HuH-7 (cell line): ENCODE data around the gene CASP2.

Experiments
- DNase-seq: peaks from one replicate; pipeline ENCODE4 v3.0.0; 2011; ENCODE audit warnings: low spot score

CASP2 gene

DNA sequence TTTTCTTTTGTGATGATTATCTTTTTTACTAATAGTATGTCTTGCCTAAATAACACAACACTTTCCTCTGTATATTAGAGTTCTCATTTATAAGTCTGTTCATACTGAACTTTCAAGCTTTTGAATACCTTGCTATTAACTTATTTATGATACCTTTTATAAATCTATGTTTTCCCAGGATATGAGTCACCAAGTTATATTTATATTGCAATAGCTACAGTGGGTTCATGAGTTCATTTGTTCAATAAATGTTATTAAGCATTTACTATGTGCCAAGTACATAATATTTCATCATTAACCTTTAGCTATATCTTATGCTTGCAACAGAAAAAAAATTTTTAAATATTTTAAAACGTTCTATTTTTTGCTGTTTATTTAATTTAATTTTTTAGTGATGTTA lies 46.1 kb downstream of the CASP2 start:
- no peak for DNase-seq

- DNase-seq = no peak
These were observed 49.1 kb downstream of the CASP2 start for GRCh38 chr7:143337216-143337615.

DNA sequence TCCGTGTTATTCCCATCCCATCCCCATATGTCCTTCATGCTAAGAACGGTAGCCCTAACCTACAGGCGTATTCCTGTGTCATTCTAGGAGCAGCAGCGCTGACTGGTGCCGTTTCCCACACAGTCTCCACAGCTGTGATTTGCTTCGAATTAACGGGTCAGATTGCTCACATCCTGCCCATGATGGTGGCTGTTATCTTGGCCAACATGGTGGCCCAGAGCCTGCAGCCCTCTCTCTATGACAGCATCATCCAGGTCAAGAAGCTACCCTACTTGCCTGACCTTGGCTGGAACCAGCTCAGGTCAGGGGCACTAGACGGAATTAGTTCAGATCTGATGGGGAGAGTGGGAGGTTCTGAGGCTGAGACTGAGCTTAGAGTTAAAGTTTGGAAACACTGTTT lies 53.7 kb downstream of the CASP2 start:
- no peak for DNase-seq

- DNase-seq = no peak
These were observed 55.4 kb downstream of the CASP2 start for GRCh38 chr7:143343596-143343995.

DNA sequence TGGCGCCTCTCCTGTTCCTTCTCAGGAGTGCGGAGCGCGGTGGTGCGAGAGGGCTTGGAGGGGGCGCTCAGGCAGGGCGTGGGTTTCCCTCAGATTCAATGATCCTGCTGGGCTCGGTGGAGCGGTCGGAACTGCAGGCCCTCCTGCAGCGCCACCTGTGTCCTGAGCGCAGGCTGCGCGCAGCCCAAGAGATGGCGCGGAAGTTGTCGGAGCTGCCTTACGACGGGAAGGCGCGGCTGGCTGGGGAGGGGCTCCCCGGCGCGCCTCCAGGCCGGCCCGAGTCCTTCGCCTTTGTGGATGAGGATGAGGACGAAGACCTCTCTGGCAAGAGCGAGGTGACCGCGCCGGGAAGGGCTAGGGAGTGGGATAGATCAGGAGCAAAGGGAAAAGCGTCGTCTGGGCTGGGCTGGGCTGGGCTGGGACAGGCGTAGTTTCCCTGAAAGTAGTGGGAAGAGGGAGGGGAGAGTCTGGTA lies 57.3 kb downstream of the CASP2 start:
- no peak for DNase-seq

- no peak for DNase-seq
These were observed 57.9 kb downstream of the CASP2 start for GRCh38 chr7:143346018-143346417.

DNA sequence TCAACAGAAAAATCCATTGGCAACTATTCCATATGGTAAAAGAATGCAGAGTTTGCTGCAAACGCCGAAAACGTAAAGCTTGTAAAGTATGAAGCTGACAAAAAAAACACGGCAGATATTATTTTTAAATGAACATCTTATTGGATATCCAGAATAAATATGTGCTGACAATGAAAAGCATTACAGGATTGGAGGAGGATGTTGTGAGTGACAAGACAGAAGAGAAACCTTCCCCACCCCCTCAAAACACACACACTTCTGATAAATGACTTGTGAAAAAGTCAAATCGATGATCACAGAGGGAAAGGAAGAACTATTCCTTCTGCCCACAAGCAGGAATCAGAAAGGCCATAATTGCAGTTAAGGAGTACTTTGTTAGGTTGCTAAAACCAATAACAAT lies 59.8 kb downstream of the CASP2 start:
- DNase-seq = no peak

GRCh38 chr7:143351060-143351459 lies 62.9 kb downstream of the CASP2 start:
- DNase-seq = no peak

GRCh38 chr7:143351574-143351973 lies 63.4 kb downstream of the CASP2 start:
- no peak for DNase-seq

DNA sequence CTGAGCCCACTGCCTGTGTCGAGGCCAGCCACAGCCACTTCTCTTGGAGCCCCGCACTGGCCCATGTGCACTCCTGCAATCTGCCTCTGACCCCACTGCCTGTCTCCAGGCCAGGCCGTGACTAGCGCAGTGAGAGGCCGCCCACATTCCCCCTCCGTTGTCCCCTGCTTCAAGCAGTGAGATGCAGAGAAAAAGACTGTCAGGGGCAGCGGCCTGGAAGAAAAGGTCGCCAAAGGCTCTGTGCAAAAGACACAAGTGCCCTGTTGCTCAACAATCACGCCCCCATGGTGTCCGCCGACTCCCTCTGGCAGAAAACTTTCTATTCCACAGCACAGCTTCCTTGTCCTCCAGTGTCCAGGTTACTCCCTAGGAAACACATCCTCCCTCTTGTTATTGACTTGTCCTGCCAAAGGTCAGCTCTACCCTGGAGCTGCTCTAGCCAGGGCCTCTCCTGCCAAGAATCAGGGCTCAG lies 64.4 kb downstream of the CASP2 start:
- DNase-seq = no peak

- no peak for DNase-seq
These were observed 66.2 kb downstream of the CASP2 start for GRCh38 chr7:143354376-143354775.

- DNase-seq = no peak
These were observed 66.8 kb downstream of the CASP2 start for GRCh38 chr7:143354965-143355364.

- no peak for DNase-seq
These were observed 67.6 kb downstream of the CASP2 start for GRCh38 chr7:143355450-143356385.

- no peak for DNase-seq
These were observed 68.4 kb downstream of the CASP2 start for GRCh38 chr7:143356414-143357050.
